ENCODE measurements around the gene CTNND2.

CTNND2 gene

DNA sequence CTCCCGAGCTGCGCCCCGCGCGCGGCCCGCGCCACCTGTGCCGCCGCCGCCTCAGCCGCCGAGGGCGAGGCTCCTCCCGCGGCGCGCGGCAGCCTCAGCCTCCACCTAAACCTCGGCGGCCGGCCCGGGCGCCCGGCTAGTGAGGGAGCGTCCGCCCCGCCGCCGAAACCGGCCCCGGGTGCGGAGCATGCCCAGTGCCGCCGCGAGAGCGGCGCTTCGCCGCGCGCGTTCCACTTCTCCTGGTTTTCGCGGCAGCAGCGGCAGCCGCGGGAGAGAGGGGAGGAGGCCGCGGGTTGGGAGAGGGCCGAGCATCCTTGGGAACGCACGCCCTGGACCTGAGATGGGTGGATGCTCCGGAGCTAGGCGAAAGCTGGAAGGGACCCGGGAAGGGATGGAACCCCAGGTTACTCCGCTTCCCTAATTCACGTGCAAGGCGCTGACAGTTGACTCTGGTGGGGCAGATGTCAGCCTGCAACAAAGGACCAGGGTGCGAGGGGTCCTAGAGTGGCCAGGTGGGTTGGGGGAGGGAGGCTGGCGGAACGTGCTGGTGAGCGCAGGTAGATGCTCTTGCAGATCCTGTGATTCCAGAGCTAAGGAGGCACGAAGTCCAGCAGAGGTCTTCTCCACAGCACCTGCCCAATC, at the start of gene CTNND2:
Gene CTNND2, minus strand, starts transcription at position 182 of the 642 bp plus-strand sequence. CDS start 593 bp downstream, outside the sequence.
- DNase-seq: no peak

- no peak for DNase-seq
Observed at GRCh38 chr5:11946317-11946716, 42.1 kb upstream of the CTNND2 start.

GRCh38 chr5:11941566-11941965, 37.3 kb upstream of the CTNND2 start:
- no peak for DNase-seq

GRCh38 chr5:11931638-11932037, 27.4 kb upstream of the CTNND2 start:
- no peak for DNase-seq

GRCh38 chr5:11928909-11929308, 24.7 kb upstream of the CTNND2 start:
- no peak for DNase-seq

GRCh38 chr5:11925701-11926100, 21.5 kb upstream of the CTNND2 start:
- no peak for DNase-seq

DNA sequence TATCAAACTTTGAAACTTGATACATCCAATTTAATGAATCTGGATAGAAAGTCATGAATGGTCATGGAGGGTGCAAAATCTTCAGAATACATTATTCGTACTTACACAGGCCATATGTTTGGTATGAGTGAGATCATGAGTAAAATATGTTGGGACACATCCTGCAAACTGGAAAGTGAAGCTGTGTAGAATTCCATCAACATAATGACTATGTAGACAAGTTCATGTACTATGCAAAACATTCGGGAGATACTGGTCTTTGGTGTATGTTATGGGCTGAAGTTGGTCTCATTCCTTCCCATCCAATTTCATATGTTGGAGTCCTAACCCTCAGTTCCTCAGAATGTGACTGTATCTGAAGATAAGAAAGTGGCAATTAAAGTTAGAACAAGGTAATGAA, 18.1 kb upstream of the CTNND2 start:
- DNase-seq: no peak

DNA sequence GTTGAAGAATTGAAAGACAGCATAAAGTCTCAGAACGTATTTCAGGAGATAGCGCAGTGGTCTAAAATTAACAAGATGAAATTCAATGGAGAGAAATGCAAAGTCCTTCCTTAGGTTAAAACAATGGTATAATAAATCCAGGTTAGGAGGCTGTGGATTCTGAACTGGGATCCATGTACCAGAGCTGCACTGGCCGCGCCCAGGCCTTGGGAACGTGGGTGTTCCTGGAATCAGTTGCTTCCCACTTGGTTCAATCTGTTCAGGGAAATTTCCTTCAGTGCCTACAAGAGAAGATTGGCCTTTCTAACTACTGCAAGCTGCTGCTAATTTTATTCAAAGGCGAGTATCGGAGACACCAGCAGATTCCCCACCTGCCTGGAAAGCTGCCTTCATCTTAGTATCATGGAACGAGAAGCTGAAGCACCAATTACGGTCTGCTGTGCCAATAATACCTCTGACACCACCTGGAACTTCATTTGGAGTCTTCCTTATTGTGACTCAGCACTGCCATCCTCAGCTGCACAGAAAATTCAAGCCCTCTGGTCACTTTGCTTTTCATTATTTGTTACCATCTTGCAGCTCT, 14.3 kb upstream of the CTNND2 start:
- DNase-seq: no peak

DNA sequence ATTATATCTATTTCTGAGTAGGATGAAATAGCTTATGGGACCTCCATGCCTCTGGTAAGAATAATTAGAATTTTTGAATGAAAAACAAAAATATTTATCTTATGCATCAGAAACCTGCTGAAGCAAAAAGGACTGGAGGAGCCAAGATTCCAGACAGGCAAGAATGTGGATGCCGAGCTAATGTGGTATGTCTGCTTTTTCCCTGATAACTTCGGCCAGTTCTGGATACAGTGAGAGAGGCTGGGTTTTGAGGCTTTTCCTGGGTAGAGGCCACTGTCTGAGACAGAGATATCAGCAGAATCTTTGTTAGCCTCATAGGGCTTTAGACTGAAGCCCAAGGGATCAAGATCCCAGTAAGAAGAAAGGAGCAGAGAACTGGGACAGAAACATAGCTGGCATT, 5.2 kb upstream of the CTNND2 start:
- DNase-seq: no peak

GRCh38 chr5:11906497-11906896, 2.3 kb upstream of the CTNND2 start:
- no peak for DNase-seq

DNA sequence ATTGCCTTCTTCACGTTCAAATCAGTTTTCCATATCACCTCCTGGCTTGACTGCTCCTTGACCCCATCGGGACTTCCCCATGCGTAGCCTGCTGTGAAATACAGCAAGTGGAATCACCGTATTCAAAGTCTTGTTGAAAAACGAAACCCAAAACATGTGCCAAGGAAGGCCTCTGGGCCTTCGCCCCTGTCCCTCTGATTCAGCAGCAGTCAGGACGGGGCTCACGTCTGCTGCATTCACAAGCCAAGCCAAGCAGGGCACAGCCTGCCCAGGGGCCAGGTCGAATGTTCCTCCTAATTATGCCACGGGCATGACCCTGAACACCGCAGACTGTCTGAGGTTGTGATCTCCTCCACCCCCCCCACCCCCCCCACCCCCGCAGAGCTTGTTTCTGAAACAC, 960 bp upstream of the CTNND2 start:
- no peak for DNase-seq

DNA sequence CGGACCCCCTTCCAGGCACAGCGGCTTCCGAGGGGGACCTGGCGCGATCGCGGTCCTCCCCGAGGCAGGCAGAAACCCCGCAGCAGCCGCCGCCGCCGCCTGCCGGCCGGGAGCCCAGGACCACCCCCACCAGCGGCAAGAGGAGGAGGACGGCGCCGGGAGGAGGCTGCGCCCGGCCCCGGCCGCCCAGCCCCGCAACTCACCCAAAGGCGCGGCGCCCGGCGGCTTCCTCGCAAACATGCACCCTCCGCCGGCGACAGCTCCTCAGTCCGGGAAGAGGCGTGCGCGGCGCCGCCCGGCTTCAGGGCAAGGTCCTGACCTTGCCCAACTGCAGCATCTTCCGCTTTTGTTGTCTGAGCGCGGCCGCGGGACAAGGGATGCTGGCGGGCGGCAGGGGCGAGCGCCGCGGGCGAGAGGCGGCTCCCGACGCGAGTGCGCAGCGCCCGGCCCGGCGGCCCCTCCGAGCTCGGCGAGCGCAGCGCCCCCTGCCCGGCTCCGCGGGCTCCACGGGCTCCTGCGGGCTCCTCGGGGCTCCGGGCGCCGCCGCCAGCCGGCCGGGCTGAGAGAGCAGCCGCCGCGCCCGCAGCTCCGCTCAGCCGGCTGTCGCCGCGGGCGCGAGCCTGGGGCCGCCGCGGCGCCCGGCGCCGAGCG, 507 bp downstream of the CTNND2 start:
- DNase-seq: no peak

- no peak for DNase-seq
Observed at GRCh38 chr5:11903121-11903613, 1.1 kb downstream of the CTNND2 start.

DNA sequence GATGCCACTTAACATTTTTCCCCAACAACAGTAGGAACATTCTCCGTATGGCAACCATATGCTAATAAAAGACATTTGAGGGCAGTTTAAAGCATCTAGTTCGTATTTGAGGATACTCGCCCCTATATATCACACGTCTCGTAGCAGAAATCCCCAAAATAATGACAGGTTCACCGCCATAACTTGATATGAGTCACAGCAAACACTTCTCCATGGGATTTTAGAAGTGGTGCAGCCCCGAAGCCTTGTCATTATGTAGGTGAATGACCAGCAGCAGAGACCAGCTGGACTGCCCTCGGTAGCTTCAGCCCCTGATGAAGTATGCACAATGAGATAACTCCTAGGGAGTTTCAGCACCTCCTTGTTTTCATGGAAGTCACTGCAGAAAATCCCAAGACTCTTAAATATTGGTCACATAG, 2.0 kb downstream of the CTNND2 start:
- DNase-seq: no peak

DNA sequence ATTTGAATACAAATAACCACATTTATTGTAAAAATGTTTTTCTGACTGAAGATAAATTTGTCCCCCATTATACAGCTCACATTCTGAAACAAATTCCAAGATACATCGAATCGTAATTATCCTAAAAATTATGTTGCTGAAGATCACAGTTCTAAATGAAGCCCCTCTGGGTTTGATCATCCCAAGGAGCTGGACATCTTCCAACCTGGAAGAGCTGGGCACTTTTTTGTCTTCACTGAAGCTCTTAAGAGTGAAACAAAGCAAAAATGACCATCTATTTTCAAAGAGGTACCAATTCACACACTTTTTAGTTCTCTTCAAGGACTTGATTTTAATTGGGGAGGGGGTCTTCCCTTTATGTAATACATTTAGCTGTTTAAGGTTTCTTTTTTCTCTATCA, 5.5 kb downstream of the CTNND2 start:
- DNase-seq: no peak

DNA sequence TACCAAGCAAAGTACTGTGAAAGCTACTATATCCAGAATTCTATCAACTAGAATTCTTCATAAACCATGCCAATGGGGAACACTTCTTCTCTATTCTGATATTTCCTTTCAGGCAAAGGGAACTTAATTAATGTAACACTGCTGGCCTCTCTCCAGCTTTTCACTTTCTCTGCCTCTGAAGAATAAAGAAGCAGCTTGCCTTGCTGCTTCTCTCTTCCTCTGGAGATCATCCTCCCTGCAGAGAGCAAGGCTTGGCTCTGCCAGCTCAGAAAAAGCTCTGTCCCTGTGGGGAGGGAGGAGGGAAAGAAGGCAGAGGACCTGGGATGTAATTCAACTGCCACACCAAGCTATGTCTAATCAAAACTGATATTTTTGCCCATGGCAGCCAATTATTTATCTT, 6.5 kb downstream of the CTNND2 start:
- no peak for DNase-seq

- DNase-seq: no peak
Observed at GRCh38 chr5:11894992-11895391, 9.3 kb downstream of the CTNND2 start.

GRCh38 chr5:11892832-11893231, 11.4 kb downstream of the CTNND2 start:
- no peak for DNase-seq

DNA sequence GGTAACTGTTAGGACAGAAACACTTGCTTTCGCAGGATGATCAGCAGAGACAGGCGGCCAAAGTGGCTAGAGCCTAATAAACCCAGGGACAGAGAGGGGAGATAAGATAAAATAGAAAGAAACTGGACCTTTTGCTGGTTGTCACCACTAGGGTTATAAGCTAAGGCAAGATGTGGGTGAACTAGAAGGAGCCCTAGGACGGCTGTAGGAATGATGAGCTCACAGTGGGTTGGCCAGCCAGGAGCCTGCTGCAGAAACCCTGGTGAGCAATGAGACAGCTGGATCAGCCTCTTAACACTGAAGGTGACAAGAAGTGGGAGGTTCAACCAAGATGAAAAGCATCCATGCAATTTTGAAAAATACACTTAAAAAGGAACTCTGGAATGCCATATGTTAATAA, 13.5 kb downstream of the CTNND2 start:
- DNase-seq: no peak

- no peak for DNase-seq
Observed at GRCh38 chr5:11888221-11888620, 16.0 kb downstream of the CTNND2 start.

- DNase-seq: no peak
Observed at GRCh38 chr5:11878814-11879213, 25.4 kb downstream of the CTNND2 start.

DNA sequence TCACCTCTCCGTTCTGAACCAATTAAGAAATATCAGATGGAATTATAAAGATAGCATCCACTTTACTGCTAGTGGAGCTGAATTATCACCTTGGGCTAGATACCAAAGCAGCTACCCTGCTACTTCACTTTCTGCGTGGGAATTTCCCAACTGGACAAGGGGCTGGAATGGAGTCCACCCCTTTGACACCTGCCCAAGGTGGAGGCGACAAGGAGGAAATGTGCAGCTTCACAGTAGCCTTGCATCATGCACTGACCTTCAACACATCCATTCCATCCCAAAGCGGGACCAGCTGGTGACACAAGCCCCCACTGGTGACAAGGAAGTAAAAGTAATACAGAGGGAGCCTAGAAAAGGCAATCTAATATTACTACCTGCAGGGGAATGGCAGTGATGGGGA, 30.7 kb downstream of the CTNND2 start:
- no peak for DNase-seq

- DNase-seq: no peak
Observed at GRCh38 chr5:11869203-11869602, 35.0 kb downstream of the CTNND2 start.

DNA sequence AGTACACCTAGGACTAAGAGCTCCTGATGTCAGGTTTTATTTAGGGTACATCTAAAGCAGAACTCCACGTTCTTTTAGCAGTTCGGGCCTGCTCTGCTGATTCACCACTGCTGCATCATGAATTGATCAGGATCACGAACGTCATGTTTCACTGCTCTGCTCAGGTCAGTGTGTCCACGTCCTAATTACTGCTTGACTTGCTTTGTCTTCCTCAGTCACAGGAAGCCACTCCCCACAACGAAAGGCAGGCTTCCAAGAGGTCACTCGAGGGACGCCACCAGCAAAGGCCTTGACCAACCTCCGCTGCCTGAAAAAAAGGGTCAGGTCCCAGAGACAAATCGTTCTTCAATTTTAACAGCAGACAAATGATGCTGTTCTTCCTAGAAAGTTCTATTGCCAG, 40.3 kb downstream of the CTNND2 start:
- no peak for DNase-seq

Measured in MV-4-11 (cell line).